Measurements from ENCODE around the gene PELI2.

The PELI2 gene

GRCh38 chr14:56125772-56126636 is 7.8 kb downstream of the PELI2 start:
- H3K9ac ChIP-seq (ENCODE audit: low read length) = no peak overlapping the region
- no peaks in the 10 kb centered on the region for H3K36me3 ChIP-seq (replicated peaks; ENCODE audit: insufficient read depth, low read length)
- H3K79me2 ChIP-seq (ENCODE audit: low read length) = no peaks in the 10 kb centered on the region
- no peaks in the 10 kb centered on the region for H3K4me1 ChIP-seq (ENCODE audit: low read length)
- no peak for TF ChIP-seq EZH2phosphoT487 (IDR thresholded peaks at IDR 0.05; ENCODE audit: low read length)
- no peak for TF ChIP-seq CTCF (IDR thresholded peaks at IDR 0.05; ENCODE audit: low read length)
- no peak for TF ChIP-seq EZH2 (optimal IDR thresholded peaks at IDR 0.05; ENCODE audit: low read depth, low read length)
- H3K9me2 ChIP-seq (replicated peaks; ENCODE audit: insufficient read depth, low read length) = no peaks in the 10 kb centered on the region
- H2AFZ ChIP-seq (ENCODE audit: low read length) = no peak overlapping the region
- no peaks in the 10 kb centered on the region for H3F3A ChIP-seq (ENCODE audit: insufficient read depth, low read length)
- no peak overlapping the region for H3K4me2 ChIP-seq (ENCODE audit: low read depth, low read length)
- H3K9me3 ChIP-seq (replicated peaks; ENCODE audit: insufficient read depth, low read length) = no peaks in the 10 kb centered on the region
- no peaks in the 10 kb centered on the region for H4K20me1 ChIP-seq (ENCODE audit: insufficient read depth, low read length)
- H3K4me3 ChIP-seq (ENCODE audit: low read length) = no peak overlapping the region
- H3K27ac ChIP-seq (ENCODE audit: low read length) = no peak overlapping the region
- H3K27me3 ChIP-seq (replicated peaks; ENCODE audit: insufficient read depth, low read length) = no peaks in the 10 kb centered on the region
- no peak for DNase-seq

- no peaks in the 10 kb centered on the region for H3K9me2 ChIP-seq (replicated peaks; ENCODE audit: insufficient read depth, low read length)
- no peaks in the 10 kb centered on the region for H3K36me3 ChIP-seq (replicated peaks; ENCODE audit: insufficient read depth, low read length)
- H3K27ac ChIP-seq (ENCODE audit: low read length) = no peak overlapping the region
- no peak overlapping the region for H3K4me2 ChIP-seq (ENCODE audit: low read depth, low read length)
- H3F3A ChIP-seq (ENCODE audit: insufficient read depth, low read length) = no peaks in the 10 kb centered on the region
- H3K4me1 ChIP-seq (ENCODE audit: low read length) = no peaks in the 10 kb centered on the region
- DNase-seq = no peak
- H2AFZ ChIP-seq (ENCODE audit: low read length) = no peak overlapping the region
- H3K79me2 ChIP-seq (ENCODE audit: low read length) = no peaks in the 10 kb centered on the region
- no peak overlapping the region for H3K4me3 ChIP-seq (ENCODE audit: low read length)
- TF ChIP-seq EZH2phosphoT487 (IDR thresholded peaks at IDR 0.05; ENCODE audit: low read length) (no peak), CTCF (IDR thresholded peaks at IDR 0.05; ENCODE audit: low read length) (no peak), EZH2 (optimal IDR thresholded peaks at IDR 0.05; ENCODE audit: low read depth, low read length) (no peak)
- no peak overlapping the region for H3K9ac ChIP-seq (ENCODE audit: low read length)
- no peaks in the 10 kb centered on the region for H3K9me3 ChIP-seq (replicated peaks; ENCODE audit: insufficient read depth, low read length)
- no peaks in the 10 kb centered on the region for H4K20me1 ChIP-seq (ENCODE audit: insufficient read depth, low read length)
- no peaks in the 10 kb centered on the region for H3K27me3 ChIP-seq (replicated peaks; ENCODE audit: insufficient read depth, low read length)
These were observed 8.4 kb downstream of the PELI2 start for GRCh38 chr14:56126637-56126913.

GRCh38 chr14:56127156-56127555 is 8.9 kb downstream of the PELI2 start:
- H3K4me2 ChIP-seq (ENCODE audit: low read depth, low read length) = no peak overlapping the region
- no peak overlapping the region for H2AFZ ChIP-seq (ENCODE audit: low read length)
- H3K9me2 ChIP-seq (replicated peaks; ENCODE audit: insufficient read depth, low read length) = no peaks in the 10 kb centered on the region
- H3F3A ChIP-seq (ENCODE audit: insufficient read depth, low read length) = no peaks in the 10 kb centered on the region
- no peaks in the 10 kb centered on the region for H3K9me3 ChIP-seq (replicated peaks; ENCODE audit: insufficient read depth, low read length)
- TF ChIP-seq CTCF (IDR thresholded peaks at IDR 0.05; ENCODE audit: low read length) (no peak), EZH2 (optimal IDR thresholded peaks at IDR 0.05; ENCODE audit: low read depth, low read length) (no peak), EZH2phosphoT487 (IDR thresholded peaks at IDR 0.05; ENCODE audit: low read length) (no peak)
- no peaks in the 10 kb centered on the region for H3K36me3 ChIP-seq (replicated peaks; ENCODE audit: insufficient read depth, low read length)
- no peaks in the 10 kb centered on the region for H3K79me2 ChIP-seq (ENCODE audit: low read length)
- no peaks in the 10 kb centered on the region for H3K27me3 ChIP-seq (replicated peaks; ENCODE audit: insufficient read depth, low read length)
- H3K27ac ChIP-seq (ENCODE audit: low read length) = no peak overlapping the region
- no peak for DNase-seq
- H4K20me1 ChIP-seq (ENCODE audit: insufficient read depth, low read length) = no peaks in the 10 kb centered on the region
- H3K4me1 ChIP-seq (ENCODE audit: low read length) = no peaks in the 10 kb centered on the region
- H3K4me3 ChIP-seq (ENCODE audit: low read length) = no peak overlapping the region
- no peak overlapping the region for H3K9ac ChIP-seq (ENCODE audit: low read length)
